Measurements from ENCODE around the gene SIX6. TPM values are rescaled to one million over a fixed set of nuclear protein-coding genes. Genes with fewer than 3 reads are reported as not detected.

SIX6 gene
- total RNA-seq, 1 donor from 2014 or later = not detected

DNA sequence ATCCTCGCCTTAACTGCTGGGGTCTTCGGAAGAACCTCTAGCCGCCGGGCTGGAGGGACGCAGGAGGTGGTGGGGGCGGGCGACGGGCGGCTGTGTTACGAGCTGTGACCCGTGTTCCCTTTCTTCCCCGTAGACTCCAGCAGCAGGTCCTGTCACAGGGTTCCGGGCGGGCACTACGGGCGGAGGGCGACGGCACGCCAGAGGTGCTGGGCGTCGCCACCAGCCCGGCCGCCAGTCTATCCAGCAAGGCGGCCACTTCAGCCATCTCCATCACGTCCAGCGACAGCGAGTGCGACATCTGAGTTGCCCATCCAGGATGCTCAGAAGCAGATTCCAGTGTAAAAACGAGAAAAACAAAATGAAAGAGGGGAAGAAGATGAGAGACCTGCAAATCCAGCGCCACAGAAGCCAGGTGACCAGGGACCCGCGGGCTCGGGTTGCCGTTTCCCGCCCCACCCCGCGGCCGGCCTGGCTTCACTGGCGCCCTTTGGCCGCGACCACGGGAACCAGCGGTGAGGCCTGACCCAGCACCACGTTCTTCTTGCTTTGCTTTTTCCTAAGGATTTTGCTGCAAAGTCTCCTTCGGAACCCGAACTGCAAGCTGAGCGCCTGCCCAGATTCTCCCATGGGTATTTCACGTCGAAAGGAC lies 2.1 kb downstream of the SIX6 start:
- ATAC-seq (no peak), DNase-seq (no peak)
- H3K9me3 ChIP-seq = no peaks in the 10 kb centered on the region
- H3K4me3 ChIP-seq = peak overlapping the region; percentile 4
- peaks cover 40% of the 10 kb centered on the region for H3K4me1 ChIP-seq
- peaks cover 100% of the 10 kb centered on the region for H3K27me3 ChIP-seq (ENCODE audit: low read depth)
- H3K27ac ChIP-seq = no peak overlapping the region
- H3K36me3 ChIP-seq = no peaks in the 10 kb centered on the region
- intact Hi-C loops (cut with DNase I) = no loop called here
- TF ChIP-seq, protein P1, sequence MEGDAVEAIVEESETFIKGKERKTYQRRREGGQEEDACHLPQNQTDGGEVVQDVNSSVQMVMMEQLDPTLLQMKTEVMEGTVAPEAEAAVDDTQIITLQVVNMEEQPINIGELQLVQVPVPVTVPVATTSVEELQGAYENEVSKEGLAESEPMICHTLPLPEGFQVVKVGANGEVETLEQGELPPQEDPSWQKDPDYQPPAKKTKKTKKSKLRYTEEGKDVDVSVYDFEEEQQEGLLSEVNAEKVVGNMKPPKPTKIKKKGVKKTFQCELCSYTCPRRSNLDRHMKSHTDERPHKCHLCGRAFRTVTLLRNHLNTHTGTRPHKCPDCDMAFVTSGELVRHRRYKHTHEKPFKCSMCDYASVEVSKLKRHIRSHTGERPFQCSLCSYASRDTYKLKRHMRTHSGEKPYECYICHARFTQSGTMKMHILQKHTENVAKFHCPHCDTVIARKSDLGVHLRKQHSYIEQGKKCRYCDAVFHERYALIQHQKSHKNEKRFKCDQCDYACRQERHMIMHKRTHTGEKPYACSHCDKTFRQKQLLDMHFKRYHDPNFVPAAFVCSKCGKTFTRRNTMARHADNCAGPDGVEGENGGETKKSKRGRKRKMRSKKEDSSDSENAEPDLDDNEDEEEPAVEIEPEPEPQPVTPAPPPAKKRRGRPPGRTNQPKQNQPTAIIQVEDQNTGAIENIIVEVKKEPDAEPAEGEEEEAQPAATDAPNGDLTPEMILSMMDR (IDR thresholded peaks at IDR 0.05) = no peak

- ATAC-seq (no peak), DNase-seq (no peak)
- TF ChIP-seq, protein P1 (IDR thresholded peaks at IDR 0.05) = no peak
- Histone ChIP-seq H3K36me3 (no peaks in the 10 kb centered on the region), H3K9me3 (no peaks in the 10 kb centered on the region), H3K4me3 (no peak overlapping the region), H3K4me1 (peaks cover 36% of the 10 kb centered on the region), H3K27ac (no peak overlapping the region), H3K27me3 (ENCODE audit: low read depth) (peaks cover 98% of the 10 kb centered on the region)
- intact Hi-C loops (cut with DNase I) = no loop called here
These were observed 3.2 kb downstream of the SIX6 start for GRCh38 chr14:60512126-60512525.

GRCh38 chr14:60512973-60513571 lies 4.1 kb downstream of the SIX6 start:
- TF ChIP-seq, protein P1 (IDR thresholded peaks at IDR 0.05) = no peak
- H3K4me3 ChIP-seq = no peak overlapping the region
- H3K9me3 ChIP-seq = no peaks in the 10 kb centered on the region
- no peak for DNase-seq
- no peak for ATAC-seq
- peaks cover 97% of the 10 kb centered on the region for H3K27me3 ChIP-seq (ENCODE audit: low read depth)
- peaks cover 36% of the 10 kb centered on the region for H3K4me1 ChIP-seq
- no peaks in the 10 kb centered on the region for H3K36me3 ChIP-seq
- no peak overlapping the region for H3K27ac ChIP-seq
- intact Hi-C loops (cut with DNase I) = no loop called here

- Histone ChIP-seq H3K27me3 (ENCODE audit: low read depth) (peaks cover 84% of the 10 kb centered on the region), H3K27ac (no peak overlapping the region), H3K4me1 (peaks cover 27% of the 10 kb centered on the region), H3K9me3 (no peaks in the 10 kb centered on the region), H3K4me3 (peak overlapping the region; percentile 41), H3K36me3 (no peaks in the 10 kb centered on the region)
- no peak for DNase-seq
- no peak for ATAC-seq
- TF ChIP-seq, protein P1 (IDR thresholded peaks at IDR 0.05) = no peak
- intact Hi-C loops (cut with DNase I) = no loop called here
These were observed 5.4 kb downstream of the SIX6 start for GRCh38 chr14:60514378-60514740.

DNA sequence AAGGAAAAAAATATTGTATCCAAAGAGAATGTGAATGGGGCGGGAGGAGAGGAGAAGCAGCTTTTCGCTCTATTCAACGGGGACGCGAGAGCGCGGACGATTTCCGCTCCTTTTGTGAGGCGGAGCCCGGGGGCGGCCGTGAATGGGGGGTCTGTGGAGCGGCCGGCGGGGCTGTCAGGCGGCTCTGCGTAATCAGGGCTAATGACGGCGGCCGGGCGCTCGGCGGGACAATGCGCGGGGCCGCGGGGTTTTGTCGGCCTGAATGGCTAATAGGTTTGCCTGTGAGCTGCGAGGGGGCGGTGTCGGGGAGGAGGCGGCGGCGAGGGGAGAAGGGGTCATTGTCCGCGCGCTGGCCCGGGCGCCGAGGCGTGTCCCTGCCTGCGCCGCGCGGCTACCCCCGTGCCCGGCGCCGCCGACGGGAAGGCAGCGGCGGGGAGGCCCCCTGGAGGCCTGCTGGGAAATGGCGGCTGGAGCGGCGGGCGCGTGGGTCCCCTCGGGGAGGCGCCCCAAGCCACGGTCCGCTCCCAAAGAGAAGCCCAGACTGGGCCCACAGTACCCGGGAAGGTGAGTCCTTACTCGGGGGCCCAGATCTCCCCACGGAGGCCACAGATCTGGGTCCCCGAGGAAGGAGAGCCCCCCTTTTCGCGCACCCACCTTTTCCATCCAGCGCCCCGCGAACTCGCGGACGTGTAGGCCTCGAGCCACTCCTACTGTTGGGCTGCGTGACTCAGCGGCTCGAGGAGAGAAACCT lies 6.0 kb downstream of the SIX6 start:
- intact Hi-C loops (cut with DNase I) = no loop called here
- Histone ChIP-seq H3K27ac (no peak overlapping the region), H3K9me3 (no peaks in the 10 kb centered on the region), H3K4me1 (peaks cover 22% of the 10 kb centered on the region), H3K27me3 (ENCODE audit: low read depth) (peaks cover 78% of the 10 kb centered on the region), H3K4me3 (peak overlapping the region; percentile 41), H3K36me3 (no peaks in the 10 kb centered on the region)
- TF ChIP-seq, protein P1 (IDR thresholded peaks at IDR 0.05) = peak; percentile 29
- DNase-seq (no peak), ATAC-seq (peak; percentile 63 to 67)
